ENCODE measurements around the gene COL4A5. TPM values are rescaled to one million over a fixed set of nuclear protein-coding genes. Genes with fewer than 3 reads are reported as not detected.

Gene COL4A5
- total and polyA plus RNA-seq, 2 of the 8 experiments (the other 6 are each of a cell fraction or from before 2014, with no cell fraction given) = 24.9 to 30.2 TPM

DNA sequence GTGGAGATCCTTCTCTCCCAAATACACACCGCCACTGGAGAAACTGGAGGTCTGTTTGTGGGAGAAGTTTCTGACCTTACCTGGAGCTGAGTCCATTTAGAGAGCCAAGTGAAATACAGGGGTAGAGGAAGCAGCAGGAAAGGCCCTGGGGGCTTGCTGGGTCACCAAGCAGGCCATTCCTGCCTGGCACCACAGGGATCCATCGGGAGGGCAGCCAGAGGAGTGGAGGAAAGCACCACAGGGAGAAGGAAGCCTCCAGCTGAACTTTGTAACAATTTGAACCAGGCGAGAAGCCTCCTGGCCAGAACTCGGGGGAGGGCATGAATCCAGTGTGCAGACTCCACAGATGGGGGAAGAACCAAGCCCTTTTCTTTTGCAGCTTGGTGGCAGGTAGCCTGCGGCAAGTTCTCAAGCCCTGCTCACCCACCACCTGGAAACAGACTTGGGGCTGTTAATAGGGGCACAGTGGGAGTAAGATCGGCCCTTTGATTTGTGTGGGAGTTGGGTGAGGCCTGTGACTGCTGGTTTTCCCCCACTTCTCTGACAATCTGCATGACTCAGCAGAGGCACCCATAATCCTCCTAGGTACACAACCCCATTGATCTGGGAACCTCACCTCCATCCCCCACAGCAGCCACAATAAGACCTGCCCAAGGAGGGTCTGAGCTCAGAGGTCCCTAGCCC is 202.1 kb downstream of the COL4A5 start (continued):
- TF ChIP-seq, protein P1, sequence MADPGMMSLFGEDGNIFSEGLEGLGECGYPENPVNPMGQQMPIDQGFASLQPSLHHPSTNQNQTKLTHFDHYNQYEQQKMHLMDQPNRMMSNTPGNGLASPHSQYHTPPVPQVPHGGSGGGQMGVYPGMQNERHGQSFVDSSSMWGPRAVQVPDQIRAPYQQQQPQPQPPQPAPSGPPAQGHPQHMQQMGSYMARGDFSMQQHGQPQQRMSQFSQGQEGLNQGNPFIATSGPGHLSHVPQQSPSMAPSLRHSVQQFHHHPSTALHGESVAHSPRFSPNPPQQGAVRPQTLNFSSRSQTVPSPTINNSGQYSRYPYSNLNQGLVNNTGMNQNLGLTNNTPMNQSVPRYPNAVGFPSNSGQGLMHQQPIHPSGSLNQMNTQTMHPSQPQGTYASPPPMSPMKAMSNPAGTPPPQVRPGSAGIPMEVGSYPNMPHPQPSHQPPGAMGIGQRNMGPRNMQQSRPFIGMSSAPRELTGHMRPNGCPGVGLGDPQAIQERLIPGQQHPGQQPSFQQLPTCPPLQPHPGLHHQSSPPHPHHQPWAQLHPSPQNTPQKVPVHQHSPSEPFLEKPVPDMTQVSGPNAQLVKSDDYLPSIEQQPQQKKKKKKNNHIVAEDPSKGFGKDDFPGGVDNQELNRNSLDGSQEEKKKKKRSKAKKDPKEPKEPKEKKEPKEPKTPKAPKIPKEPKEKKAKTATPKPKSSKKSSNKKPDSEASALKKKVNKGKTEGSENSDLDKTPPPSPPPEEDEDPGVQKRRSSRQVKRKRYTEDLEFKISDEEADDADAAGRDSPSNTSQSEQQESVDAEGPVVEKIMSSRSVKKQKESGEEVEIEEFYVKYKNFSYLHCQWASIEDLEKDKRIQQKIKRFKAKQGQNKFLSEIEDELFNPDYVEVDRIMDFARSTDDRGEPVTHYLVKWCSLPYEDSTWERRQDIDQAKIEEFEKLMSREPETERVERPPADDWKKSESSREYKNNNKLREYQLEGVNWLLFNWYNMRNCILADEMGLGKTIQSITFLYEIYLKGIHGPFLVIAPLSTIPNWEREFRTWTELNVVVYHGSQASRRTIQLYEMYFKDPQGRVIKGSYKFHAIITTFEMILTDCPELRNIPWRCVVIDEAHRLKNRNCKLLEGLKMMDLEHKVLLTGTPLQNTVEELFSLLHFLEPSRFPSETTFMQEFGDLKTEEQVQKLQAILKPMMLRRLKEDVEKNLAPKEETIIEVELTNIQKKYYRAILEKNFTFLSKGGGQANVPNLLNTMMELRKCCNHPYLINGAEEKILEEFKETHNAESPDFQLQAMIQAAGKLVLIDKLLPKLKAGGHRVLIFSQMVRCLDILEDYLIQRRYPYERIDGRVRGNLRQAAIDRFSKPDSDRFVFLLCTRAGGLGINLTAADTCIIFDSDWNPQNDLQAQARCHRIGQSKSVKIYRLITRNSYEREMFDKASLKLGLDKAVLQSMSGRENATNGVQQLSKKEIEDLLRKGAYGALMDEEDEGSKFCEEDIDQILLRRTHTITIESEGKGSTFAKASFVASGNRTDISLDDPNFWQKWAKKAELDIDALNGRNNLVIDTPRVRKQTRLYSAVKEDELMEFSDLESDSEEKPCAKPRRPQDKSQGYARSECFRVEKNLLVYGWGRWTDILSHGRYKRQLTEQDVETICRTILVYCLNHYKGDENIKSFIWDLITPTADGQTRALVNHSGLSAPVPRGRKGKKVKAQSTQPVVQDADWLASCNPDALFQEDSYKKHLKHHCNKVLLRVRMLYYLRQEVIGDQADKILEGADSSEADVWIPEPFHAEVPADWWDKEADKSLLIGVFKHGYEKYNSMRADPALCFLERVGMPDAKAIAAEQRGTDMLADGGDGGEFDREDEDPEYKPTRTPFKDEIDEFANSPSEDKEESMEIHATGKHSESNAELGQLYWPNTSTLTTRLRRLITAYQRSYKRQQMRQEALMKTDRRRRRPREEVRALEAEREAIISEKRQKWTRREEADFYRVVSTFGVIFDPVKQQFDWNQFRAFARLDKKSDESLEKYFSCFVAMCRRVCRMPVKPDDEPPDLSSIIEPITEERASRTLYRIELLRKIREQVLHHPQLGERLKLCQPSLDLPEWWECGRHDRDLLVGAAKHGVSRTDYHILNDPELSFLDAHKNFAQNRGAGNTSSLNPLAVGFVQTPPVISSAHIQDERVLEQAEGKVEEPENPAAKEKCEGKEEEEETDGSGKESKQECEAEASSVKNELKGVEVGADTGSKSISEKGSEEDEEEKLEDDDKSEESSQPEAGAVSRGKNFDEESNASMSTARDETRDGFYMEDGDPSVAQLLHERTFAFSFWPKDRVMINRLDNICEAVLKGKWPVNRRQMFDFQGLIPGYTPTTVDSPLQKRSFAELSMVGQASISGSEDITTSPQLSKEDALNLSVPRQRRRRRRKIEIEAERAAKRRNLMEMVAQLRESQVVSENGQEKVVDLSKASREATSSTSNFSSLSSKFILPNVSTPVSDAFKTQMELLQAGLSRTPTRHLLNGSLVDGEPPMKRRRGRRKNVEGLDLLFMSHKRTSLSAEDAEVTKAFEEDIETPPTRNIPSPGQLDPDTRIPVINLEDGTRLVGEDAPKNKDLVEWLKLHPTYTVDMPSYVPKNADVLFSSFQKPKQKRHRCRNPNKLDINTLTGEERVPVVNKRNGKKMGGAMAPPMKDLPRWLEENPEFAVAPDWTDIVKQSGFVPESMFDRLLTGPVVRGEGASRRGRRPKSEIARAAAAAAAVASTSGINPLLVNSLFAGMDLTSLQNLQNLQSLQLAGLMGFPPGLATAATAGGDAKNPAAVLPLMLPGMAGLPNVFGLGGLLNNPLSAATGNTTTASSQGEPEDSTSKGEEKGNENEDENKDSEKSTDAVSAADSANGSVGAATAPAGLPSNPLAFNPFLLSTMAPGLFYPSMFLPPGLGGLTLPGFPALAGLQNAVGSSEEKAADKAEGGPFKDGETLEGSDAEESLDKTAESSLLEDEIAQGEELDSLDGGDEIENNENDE (IDR thresholded peaks at IDR 0.05; ENCODE audit: insufficient replicate concordance, low read length) = no peak
- TF ChIP-seq EGR1 (IDR thresholded peaks at IDR 0.05; ENCODE audit: borderline replicate concordance, low read depth, low read length) (no peak), HDAC6 (IDR thresholded peaks at IDR 0.05; ENCODE audit: low read depth, low read length) (no peak), ZNF274 (IDR thresholded peaks at IDR 0.05; ENCODE audit: borderline replicate concordance, extremely low read depth, low read length) (no peak), BACH1 (IDR thresholded peaks at IDR 0.05; ENCODE audit: low read length) (no peak), RXRA (IDR thresholded peaks at IDR 0.05; ENCODE audit: insufficient read depth, low read depth, low read length) (no peak), SIRT6 (IDR thresholded peaks at IDR 0.05; ENCODE audit: low read length) (no peak), TEAD4 (IDR thresholded peaks at IDR 0.05; ENCODE audit: low read depth, low read length) (no peak)
- TF ChIP-seq, protein P2, sequence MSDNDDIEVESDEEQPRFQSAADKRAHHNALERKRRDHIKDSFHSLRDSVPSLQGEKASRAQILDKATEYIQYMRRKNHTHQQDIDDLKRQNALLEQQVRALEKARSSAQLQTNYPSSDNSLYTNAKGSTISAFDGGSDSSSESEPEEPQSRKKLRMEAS (IDR thresholded peaks at IDR 0.05) = no peak
- TF ChIP-seq, protein P3, sequence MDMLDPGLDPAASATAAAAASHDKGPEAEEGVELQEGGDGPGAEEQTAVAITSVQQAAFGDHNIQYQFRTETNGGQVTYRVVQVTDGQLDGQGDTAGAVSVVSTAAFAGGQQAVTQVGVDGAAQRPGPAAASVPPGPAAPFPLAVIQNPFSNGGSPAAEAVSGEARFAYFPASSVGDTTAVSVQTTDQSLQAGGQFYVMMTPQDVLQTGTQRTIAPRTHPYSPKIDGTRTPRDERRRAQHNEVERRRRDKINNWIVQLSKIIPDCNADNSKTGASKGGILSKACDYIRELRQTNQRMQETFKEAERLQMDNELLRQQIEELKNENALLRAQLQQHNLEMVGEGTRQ (IDR thresholded peaks at IDR 0.05; ENCODE audit: low read length) = no peak

Data from H1 (cell line).